Measurements from ENCODE around the gene GLIS1. TPM values are rescaled to one million over a fixed set of nuclear protein-coding genes. Genes with fewer than 3 reads are reported as not detected.

The GLIS1 gene
- total RNA-seq, 1 experiment from 2014 or later, result 0.14 TPM

- DNase-seq (ENCODE audit: low spot score), result no peak
Observed at GRCh38 chr1:53535226-53535625, 203.7 kb downstream of the GLIS1 start.

- no peak for DNase-seq (ENCODE audit: low spot score)
Observed at GRCh38 chr1:53532912-53533311, 206.1 kb downstream of the GLIS1 start.

GRCh38 chr1:53532377-53532776 lies 206.6 kb downstream of the GLIS1 start:
- DNase-seq (ENCODE audit: low spot score), result no peak

- no peak for DNase-seq (ENCODE audit: low spot score)
Observed at GRCh38 chr1:53530550-53530949, 208.4 kb downstream of the GLIS1 start.

GRCh38 chr1:53529555-53529954 lies 209.4 kb downstream of the GLIS1 start:
- no peak for DNase-seq (ENCODE audit: low spot score)

- DNase-seq (ENCODE audit: low spot score), result no peak
Observed at GRCh38 chr1:53527368-53527767, 211.6 kb downstream of the GLIS1 start.

- no peak for DNase-seq (ENCODE audit: low spot score)
Observed at GRCh38 chr1:53526451-53527101, 212.4 kb downstream of the GLIS1 start.

- no peak for DNase-seq (ENCODE audit: low spot score)
Observed at GRCh38 chr1:53525595-53525994, 213.4 kb downstream of the GLIS1 start.

- no peak for DNase-seq (ENCODE audit: low spot score)
Observed at GRCh38 chr1:53524428-53525375, 214.3 kb downstream of the GLIS1 start.

GRCh38 chr1:53521924-53522552 lies 216.9 kb downstream of the GLIS1 start:
- DNase-seq (ENCODE audit: low spot score), result no peak

- DNase-seq (ENCODE audit: low spot score), result no peak
Observed at GRCh38 chr1:53520481-53520880, 218.5 kb downstream of the GLIS1 start.

- peak; percentile 25 for DNase-seq (ENCODE audit: low spot score)
Observed at GRCh38 chr1:53519421-53519820, 219.5 kb downstream of the GLIS1 start.

- no peak for DNase-seq (ENCODE audit: low spot score)
Observed at GRCh38 chr1:53518775-53519174, 220.2 kb downstream of the GLIS1 start.

GRCh38 chr1:53517821-53518352 lies 221.1 kb downstream of the GLIS1 start:
- DNase-seq (ENCODE audit: low spot score), result no peak

- DNase-seq (ENCODE audit: low spot score), result no peak
Observed at GRCh38 chr1:53517109-53517508, 221.9 kb downstream of the GLIS1 start.

- no peak for DNase-seq (ENCODE audit: low spot score)
Observed at GRCh38 chr1:53516181-53516580, 222.8 kb downstream of the GLIS1 start.

- DNase-seq (ENCODE audit: low spot score), result no peak
Observed at GRCh38 chr1:53514436-53514835, 224.5 kb downstream of the GLIS1 start.

- no peak for DNase-seq (ENCODE audit: low spot score)
Observed at GRCh38 chr1:53513846-53514245, 225.1 kb downstream of the GLIS1 start.

- DNase-seq (ENCODE audit: low spot score), result no peak
Observed at GRCh38 chr1:53512807-53513755, 225.9 kb downstream of the GLIS1 start.

- peak; percentile 11 for DNase-seq (ENCODE audit: low spot score)
Observed at GRCh38 chr1:53511933-53512806, 226.8 kb downstream of the GLIS1 start.
